Measurements from ENCODE around the gene ZNF584.

DNA sequence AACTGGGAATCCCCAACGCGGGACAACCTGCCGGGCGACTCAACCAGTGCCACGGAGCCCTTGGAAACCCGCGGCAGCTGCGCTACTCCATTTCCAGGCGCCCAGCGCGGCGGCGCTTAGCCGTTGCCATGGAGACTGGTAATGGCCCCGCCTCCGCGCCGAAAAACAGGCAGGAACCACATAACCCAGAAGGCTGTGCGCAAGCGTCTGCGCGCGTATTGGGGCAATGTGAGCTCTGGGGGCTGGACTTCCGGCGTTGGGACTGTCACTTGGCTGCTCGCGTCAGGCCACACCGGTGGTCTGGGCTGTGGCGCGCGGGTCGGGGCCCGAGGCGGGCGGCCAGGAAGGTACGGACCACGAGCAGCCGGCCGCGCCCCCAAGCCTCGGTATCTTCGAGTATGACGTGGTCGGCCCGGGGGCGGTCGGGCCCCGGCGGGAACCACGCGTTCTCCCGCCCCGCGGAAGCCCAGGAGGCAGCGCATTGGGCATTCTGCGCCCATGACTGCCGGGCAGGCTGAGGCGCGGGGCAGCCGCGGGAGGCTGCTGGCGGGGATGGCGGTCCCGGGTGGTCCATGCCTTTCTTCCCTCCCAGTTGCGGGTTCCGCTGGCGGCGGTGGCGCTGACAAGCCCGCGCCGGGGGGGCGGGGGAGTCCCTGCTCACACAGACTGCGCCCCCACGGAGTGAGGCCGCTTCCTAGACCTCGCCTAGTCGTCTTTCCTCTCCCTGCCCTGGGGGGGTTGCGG, 43.1 kb downstream of the ZNF584 start, which contains the start of gene ZNF324B:
- TF ChIP-seq, protein P1, sequence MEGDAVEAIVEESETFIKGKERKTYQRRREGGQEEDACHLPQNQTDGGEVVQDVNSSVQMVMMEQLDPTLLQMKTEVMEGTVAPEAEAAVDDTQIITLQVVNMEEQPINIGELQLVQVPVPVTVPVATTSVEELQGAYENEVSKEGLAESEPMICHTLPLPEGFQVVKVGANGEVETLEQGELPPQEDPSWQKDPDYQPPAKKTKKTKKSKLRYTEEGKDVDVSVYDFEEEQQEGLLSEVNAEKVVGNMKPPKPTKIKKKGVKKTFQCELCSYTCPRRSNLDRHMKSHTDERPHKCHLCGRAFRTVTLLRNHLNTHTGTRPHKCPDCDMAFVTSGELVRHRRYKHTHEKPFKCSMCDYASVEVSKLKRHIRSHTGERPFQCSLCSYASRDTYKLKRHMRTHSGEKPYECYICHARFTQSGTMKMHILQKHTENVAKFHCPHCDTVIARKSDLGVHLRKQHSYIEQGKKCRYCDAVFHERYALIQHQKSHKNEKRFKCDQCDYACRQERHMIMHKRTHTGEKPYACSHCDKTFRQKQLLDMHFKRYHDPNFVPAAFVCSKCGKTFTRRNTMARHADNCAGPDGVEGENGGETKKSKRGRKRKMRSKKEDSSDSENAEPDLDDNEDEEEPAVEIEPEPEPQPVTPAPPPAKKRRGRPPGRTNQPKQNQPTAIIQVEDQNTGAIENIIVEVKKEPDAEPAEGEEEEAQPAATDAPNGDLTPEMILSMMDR (IDR thresholded peaks at IDR 0.05; ENCODE audit: low read depth, low read length): no peak
- TF ChIP-seq EZH2phosphoT487 (IDR thresholded peaks at IDR 0.05; ENCODE audit: low read depth): no peak

All from OCI-LY3 (cell line).